Measurements from ENCODE around the gene KIF19.
A peak's percentile ranks its signal among the peaks of the same experiment; 100 is the strongest.

Gene KIF19

GRCh38 chr17:74390680-74391653 lies 64.9 kb downstream of the KIF19 start:
- Histone ChIP-seq H3K27ac (ENCODE audit: low read depth, low read length, severe bottlenecking) (peak overlapping the region; percentile 98), H3K4me3 (ENCODE audit: extremely low read depth, insufficient read depth, low read length, poor library complexity, severe bottlenecking) (no peak overlapping the region), H3K4me1 (ENCODE audit: control insufficient read depth, insufficient read depth, low read length, poor library complexity, severe bottlenecking) (peaks cover 21% of the 10 kb centered on the region), H3K9me3 (ENCODE audit: control insufficient read depth, low read length) (no peaks in the 10 kb centered on the region), H3K36me3 (ENCODE audit: control insufficient read depth, insufficient read depth, low read length) (no peaks in the 10 kb centered on the region)
- WGBS, 2 experiments (ENCODE audit: insufficient coverage in 2 of 2), result 87 to 91% methylated on average over 9 to 10 of the region's 11 CpGs

GRCh38 chr17:74391771-74392170 lies 65.7 kb downstream of the KIF19 start:
- WGBS, 2 experiments (ENCODE audit: insufficient coverage in 2 of 2), result 88% methylated on average over 5 of the region's 5 CpGs

GRCh38 chr17:74392848-74393247 lies 66.8 kb downstream of the KIF19 start:
- Histone ChIP-seq H3K27ac (ENCODE audit: low read depth, low read length, severe bottlenecking) (no peak overlapping the region), H3K36me3 (ENCODE audit: control insufficient read depth, insufficient read depth, low read length) (no peaks in the 10 kb centered on the region), H3K4me3 (ENCODE audit: extremely low read depth, insufficient read depth, low read length, poor library complexity, severe bottlenecking) (no peak overlapping the region), H3K4me1 (ENCODE audit: control insufficient read depth, insufficient read depth, low read length, poor library complexity, severe bottlenecking) (peaks cover 20% of the 10 kb centered on the region), H3K9me3 (ENCODE audit: control insufficient read depth, low read length) (no peaks in the 10 kb centered on the region)
- WGBS, 2 experiments (ENCODE audit: insufficient coverage in 2 of 2), result 54 to 67% methylated on average over 3 of the region's 5 CpGs

More at GRCh38 chr17:74391771-74392170, 65.7 kb downstream of the KIF19 start:
- Histone ChIP-seq H3K9me3 (ENCODE audit: control insufficient read depth, low read length) (no peaks in the 10 kb centered on the region), H3K36me3 (ENCODE audit: control insufficient read depth, insufficient read depth, low read length) (no peaks in the 10 kb centered on the region), H3K4me1 (ENCODE audit: control insufficient read depth, insufficient read depth, low read length, poor library complexity, severe bottlenecking) (peaks cover 21% of the 10 kb centered on the region), H3K4me3 (ENCODE audit: extremely low read depth, insufficient read depth, low read length, poor library complexity, severe bottlenecking) (no peak overlapping the region), H3K27ac (ENCODE audit: low read depth, low read length, severe bottlenecking) (peak overlapping the region; percentile 98)

- Histone ChIP-seq H3K4me3 (ENCODE audit: extremely low read depth, insufficient read depth, low read length, poor library complexity, severe bottlenecking) (no peak overlapping the region), H3K27ac (ENCODE audit: low read depth, low read length, severe bottlenecking) (no peak overlapping the region), H3K9me3 (ENCODE audit: control insufficient read depth, low read length) (no peaks in the 10 kb centered on the region), H3K4me1 (ENCODE audit: control insufficient read depth, insufficient read depth, low read length, poor library complexity, severe bottlenecking) (peaks cover 18% of the 10 kb centered on the region), H3K36me3 (ENCODE audit: control insufficient read depth, insufficient read depth, low read length) (no peaks in the 10 kb centered on the region)
- 88 to 93% methylated on average over 4 to 6 of the region's 6 CpGs for WGBS, 2 experiments (ENCODE audit: insufficient coverage in 2 of 2)
These were observed 67.4 kb downstream of the KIF19 start for GRCh38 chr17:74393346-74393942.

- Histone ChIP-seq H3K27ac (ENCODE audit: low read depth, low read length, severe bottlenecking) (peak overlapping the region; percentile 62), H3K4me3 (ENCODE audit: extremely low read depth, insufficient read depth, low read length, poor library complexity, severe bottlenecking) (no peak overlapping the region), H3K4me1 (ENCODE audit: control insufficient read depth, insufficient read depth, low read length, poor library complexity, severe bottlenecking) (peaks cover 13% of the 10 kb centered on the region), H3K36me3 (ENCODE audit: control insufficient read depth, insufficient read depth, low read length) (no peaks in the 10 kb centered on the region), H3K9me3 (ENCODE audit: control insufficient read depth, low read length) (no peaks in the 10 kb centered on the region)
- WGBS, 2 experiments (ENCODE audit: insufficient coverage in 2 of 2), result 84 to 90% methylated on average over 8 to 9 of the region's 12 CpGs
These were observed 68.4 kb downstream of the KIF19 start for GRCh38 chr17:74394275-74394950.

- H3K9me3 ChIP-seq (ENCODE audit: control insufficient read depth, low read length), result no peaks in the 10 kb centered on the region
- H3K4me1 ChIP-seq (ENCODE audit: control insufficient read depth, insufficient read depth, low read length, poor library complexity, severe bottlenecking), result peaks cover 13% of the 10 kb centered on the region
- no peaks in the 10 kb centered on the region for H3K36me3 ChIP-seq (ENCODE audit: control insufficient read depth, insufficient read depth, low read length)
- WGBS, 2 experiments (ENCODE audit: insufficient coverage in 2 of 2), result 95 to 98% methylated on average over 7 of the region's 7 CpGs
- no peak overlapping the region for H3K4me3 ChIP-seq (ENCODE audit: extremely low read depth, insufficient read depth, low read length, poor library complexity, severe bottlenecking)
- H3K27ac ChIP-seq (ENCODE audit: low read depth, low read length, severe bottlenecking), result peak overlapping the region; percentile 62
These were observed 69.0 kb downstream of the KIF19 start for GRCh38 chr17:74394977-74395376.

- no peak overlapping the region for H3K4me3 ChIP-seq (ENCODE audit: extremely low read depth, insufficient read depth, low read length, poor library complexity, severe bottlenecking)
These were observed 70.5 kb downstream of the KIF19 start for GRCh38 chr17:74396567-74396966.

GRCh38 chr17:74402048-74402447 lies 76.0 kb downstream of the KIF19 start:
- Histone ChIP-seq H3K4me3 (ENCODE audit: extremely low read depth, insufficient read depth, low read length, poor library complexity, severe bottlenecking) (no peak overlapping the region), H3K4me1 (ENCODE audit: control insufficient read depth, insufficient read depth, low read length, poor library complexity, severe bottlenecking) (peaks cover 16% of the 10 kb centered on the region), H3K27ac (ENCODE audit: low read depth, low read length, severe bottlenecking) (no peak overlapping the region), H3K9me3 (ENCODE audit: control insufficient read depth, low read length) (no peaks in the 10 kb centered on the region), H3K36me3 (ENCODE audit: control insufficient read depth, insufficient read depth, low read length) (no peaks in the 10 kb centered on the region)
- 92 to 99% methylated on average over 7 of the region's 7 CpGs for WGBS, 2 experiments (ENCODE audit: insufficient coverage in 2 of 2)

More at GRCh38 chr17:74396567-74396966, 70.5 kb downstream of the KIF19 start:
- H3K4me1 ChIP-seq (ENCODE audit: control insufficient read depth, insufficient read depth, low read length, poor library complexity, severe bottlenecking), result peaks cover 10% of the 10 kb centered on the region
- H3K27ac ChIP-seq (ENCODE audit: low read depth, low read length, severe bottlenecking), result no peak overlapping the region
- 80 to 100% methylated on average over 1 of the region's 4 CpGs for WGBS, 2 experiments (ENCODE audit: insufficient coverage in 2 of 2)
- no peaks in the 10 kb centered on the region for H3K9me3 ChIP-seq (ENCODE audit: control insufficient read depth, low read length)
- H3K36me3 ChIP-seq (ENCODE audit: control insufficient read depth, insufficient read depth, low read length), result no peaks in the 10 kb centered on the region

GRCh38 chr17:74403512-74404137 lies 77.6 kb downstream of the KIF19 start:
- Histone ChIP-seq H3K27ac (ENCODE audit: low read depth, low read length, severe bottlenecking) (peak overlapping the region; percentile 23), H3K4me1 (ENCODE audit: control insufficient read depth, insufficient read depth, low read length, poor library complexity, severe bottlenecking) (peaks cover 17% of the 10 kb centered on the region), H3K36me3 (ENCODE audit: control insufficient read depth, insufficient read depth, low read length) (no peaks in the 10 kb centered on the region), H3K9me3 (ENCODE audit: control insufficient read depth, low read length) (no peaks in the 10 kb centered on the region), H3K4me3 (ENCODE audit: extremely low read depth, insufficient read depth, low read length, poor library complexity, severe bottlenecking) (no peak overlapping the region)
- WGBS, 2 experiments (ENCODE audit: insufficient coverage in 2 of 2), result 59 to 67% methylated on average over 9 of the region's 12 CpGs

- H3K4me1 ChIP-seq (ENCODE audit: control insufficient read depth, insufficient read depth, low read length, poor library complexity, severe bottlenecking), result peaks cover 20% of the 10 kb centered on the region
- 10 to 50% methylated on average over 2 of the region's 7 CpGs for WGBS, 2 experiments (ENCODE audit: insufficient coverage in 2 of 2)
- no peaks in the 10 kb centered on the region for H3K36me3 ChIP-seq (ENCODE audit: control insufficient read depth, insufficient read depth, low read length)
- H3K9me3 ChIP-seq (ENCODE audit: control insufficient read depth, low read length), result no peaks in the 10 kb centered on the region
- no peak overlapping the region for H3K4me3 ChIP-seq (ENCODE audit: extremely low read depth, insufficient read depth, low read length, poor library complexity, severe bottlenecking)
- peak overlapping the region; percentile 41 for H3K27ac ChIP-seq (ENCODE audit: low read depth, low read length, severe bottlenecking)
These were observed 78.2 kb downstream of the KIF19 start for GRCh38 chr17:74404218-74404617.
